ENCODE results near the gene ARHGAP19. TPM values are rescaled to one million over a fixed set of nuclear protein-coding genes. Genes with fewer than 3 reads are reported as not detected.
"Not testable (repeated sequence)": the region's sequence is repeated elsewhere in the genome, so short reads cannot be mapped to it uniquely, and the experiment has no call there.

ARHGAP19 gene
- total RNA-seq, 1 donor = 7.8 TPM

DNA sequence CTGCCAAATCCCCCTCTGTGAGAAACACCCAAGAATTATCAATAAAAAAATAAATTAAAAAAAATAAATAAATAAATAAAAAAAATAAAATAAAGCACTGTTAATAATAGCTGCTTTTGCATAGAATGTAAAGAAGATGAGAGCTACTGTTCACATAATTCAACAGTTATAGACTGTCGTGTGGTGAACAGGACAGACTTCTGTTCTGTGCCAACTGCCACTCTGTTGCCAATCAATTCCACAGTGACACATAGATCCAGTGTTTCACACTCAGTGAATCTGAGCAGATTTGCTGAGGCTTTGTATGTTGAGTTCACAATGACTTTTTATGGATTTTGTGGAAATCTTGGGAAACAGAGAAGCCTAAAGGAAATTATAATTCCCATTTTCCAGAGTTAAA, 14.9 kb downstream of the ARHGAP19 start:
- Histone ChIP-seq H3K27me3 (ENCODE audit: insufficient read depth, low read length) (no peaks in the 10 kb centered on the region), H3K4me1 (ENCODE audit: insufficient read depth, low read length) (peaks cover 21% of the 10 kb centered on the region), H3K4me3 (ENCODE audit: low read length) (no peak overlapping the region), H3K9me3 (ENCODE audit: low read depth, low read length) (no peaks in the 10 kb centered on the region)

DNA sequence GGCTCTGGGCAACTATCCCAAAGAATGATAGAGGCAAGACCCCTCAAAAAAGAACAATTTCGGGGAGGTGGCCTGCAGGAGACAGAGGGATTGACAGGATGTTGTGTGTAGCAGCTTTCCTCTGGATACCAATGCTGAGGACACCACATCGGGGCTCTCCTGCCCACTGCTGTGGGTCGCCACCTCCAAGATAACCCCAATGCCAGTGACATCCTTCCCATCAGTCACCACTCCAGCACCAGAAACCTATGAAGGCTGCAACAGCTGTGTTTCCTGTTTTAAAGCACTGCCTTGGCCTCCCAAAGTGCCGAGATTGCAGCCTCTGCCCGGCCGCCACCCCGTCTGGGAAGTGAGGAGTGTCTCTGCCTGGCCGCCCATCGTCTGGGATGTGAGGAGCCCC, 17.6 kb downstream of the ARHGAP19 start:
- Histone ChIP-seq H3K9me3 (ENCODE audit: low read depth, low read length) (no peaks in the 10 kb centered on the region), H3K4me1 (ENCODE audit: insufficient read depth, low read length) (peaks cover 21% of the 10 kb centered on the region), H3K4me3 (ENCODE audit: low read length) (no peak overlapping the region)

DNA sequence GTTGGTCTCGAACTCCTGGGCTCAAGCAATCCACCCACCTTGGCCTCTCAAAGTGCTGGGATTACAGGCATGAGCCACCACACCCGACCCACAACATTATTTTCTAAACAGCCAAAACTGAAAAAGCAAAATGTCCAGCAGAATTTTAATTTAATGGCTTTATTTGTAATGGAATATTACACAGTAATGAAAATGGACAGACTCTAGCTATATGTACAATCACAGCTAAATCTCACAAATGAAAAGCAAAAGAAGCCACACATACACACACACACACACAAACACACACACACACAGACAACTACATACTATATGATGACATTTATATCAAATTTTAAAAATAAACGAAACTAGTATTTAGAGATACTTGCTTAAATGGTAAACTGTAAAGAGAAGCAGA, 18.7 kb downstream of the ARHGAP19 start:
- H3K4me3 ChIP-seq (ENCODE audit: low read length) = no peak overlapping the region
- H3K27me3 ChIP-seq (ENCODE audit: insufficient read depth, low read length) = no peaks in the 10 kb centered on the region
- no peaks in the 10 kb centered on the region for H3K9me3 ChIP-seq (ENCODE audit: low read depth, low read length)
- peaks cover 11% of the 10 kb centered on the region for H3K4me1 ChIP-seq (ENCODE audit: insufficient read depth, low read length)

More for the DNA sequence above, 17.6 kb downstream of the ARHGAP19 start:
- H3K27me3 ChIP-seq (ENCODE audit: insufficient read depth, low read length) = no peaks in the 10 kb centered on the region

DNA sequence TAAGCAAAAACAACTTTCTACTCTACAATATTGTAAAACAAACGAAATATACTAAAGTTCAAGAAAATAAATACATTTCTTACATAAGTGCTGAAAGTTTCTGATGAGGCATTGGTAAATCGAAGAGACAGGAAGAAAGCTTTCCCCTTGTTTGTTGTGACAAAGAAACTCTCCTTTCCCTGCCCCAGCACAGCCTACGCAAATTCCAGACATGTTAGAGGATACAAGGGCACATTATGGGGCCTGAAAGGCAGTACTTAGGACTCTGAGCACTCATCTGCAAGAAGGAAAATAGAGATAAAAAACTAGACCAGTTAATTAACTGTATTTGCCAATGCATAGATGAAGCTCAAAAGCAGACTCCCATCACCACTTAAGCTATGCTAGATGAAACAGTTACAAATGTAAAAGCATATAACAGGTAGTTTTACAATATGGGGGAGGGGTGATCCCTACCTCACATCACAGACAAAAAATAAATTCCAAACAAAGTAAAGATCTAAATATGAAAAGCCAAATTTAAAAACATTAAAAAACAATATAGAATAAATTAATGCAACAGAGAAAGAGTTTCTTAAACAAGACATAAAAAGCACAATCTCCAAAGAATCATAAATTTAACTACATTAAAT, 21.8 kb downstream of the ARHGAP19 start:
- H3K4me3 ChIP-seq (ENCODE audit: low read length) = no peak overlapping the region
- H3K27me3 ChIP-seq (ENCODE audit: insufficient read depth, low read length) = no peaks in the 10 kb centered on the region
- no peaks in the 10 kb centered on the region for H3K4me1 ChIP-seq (ENCODE audit: insufficient read depth, low read length)
- H3K9me3 ChIP-seq (ENCODE audit: low read depth, low read length) = no peaks in the 10 kb centered on the region

DNA sequence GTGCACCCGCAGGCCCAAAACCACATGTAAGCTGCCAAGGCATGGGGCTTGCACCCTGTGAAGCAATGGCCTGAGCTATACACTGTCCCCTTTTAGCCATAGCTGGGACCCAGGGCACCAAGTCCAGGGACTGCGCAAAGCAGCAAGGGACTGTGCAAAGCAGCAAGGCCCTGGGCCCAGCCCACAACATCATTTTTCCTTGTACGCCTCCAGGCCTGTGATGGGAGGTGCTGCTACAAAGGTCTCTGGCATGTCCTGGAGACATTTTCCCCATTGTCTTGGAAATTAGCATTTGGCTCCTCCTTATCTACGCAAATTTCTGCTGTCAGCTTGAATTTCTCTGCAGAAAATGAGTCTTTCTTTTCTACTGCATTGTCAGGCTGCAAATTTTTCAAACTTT, 24.8 kb downstream of the ARHGAP19 start:
- H3K9me3 ChIP-seq (ENCODE audit: low read depth, low read length) = no peaks in the 10 kb centered on the region
- no peak overlapping the region for H3K4me3 ChIP-seq (ENCODE audit: low read length)
- no peaks in the 10 kb centered on the region for H3K27me3 ChIP-seq (ENCODE audit: insufficient read depth, low read length)
- no peaks in the 10 kb centered on the region for H3K4me1 ChIP-seq (ENCODE audit: insufficient read depth, low read length)

DNA sequence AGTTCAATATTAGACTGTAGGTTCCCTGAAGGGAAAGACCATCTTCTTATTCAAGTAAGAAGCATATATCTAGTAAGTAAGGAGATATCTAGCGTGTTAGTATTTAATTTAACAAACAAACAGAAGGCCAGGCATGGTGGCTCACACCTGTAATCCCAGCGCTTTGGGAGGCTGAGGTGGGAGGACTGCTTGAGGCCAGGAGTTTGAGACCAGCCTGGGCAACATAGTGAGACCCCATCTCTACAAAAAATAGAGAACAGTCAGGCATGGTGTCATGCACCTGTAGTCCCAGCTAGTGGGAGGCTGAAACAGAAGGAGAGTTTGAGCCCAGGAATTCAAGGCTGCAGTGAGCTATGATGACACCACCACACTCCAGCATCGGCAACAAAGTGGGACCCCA, 27.3 kb downstream of the ARHGAP19 start:
- H3K9me3 ChIP-seq (ENCODE audit: low read depth, low read length); H3K4me3 ChIP-seq (ENCODE audit: low read length); H3K27me3 ChIP-seq (ENCODE audit: insufficient read depth, low read length); H3K4me1 ChIP-seq (ENCODE audit: insufficient read depth, low read length): not testable (repeated sequence)

DNA sequence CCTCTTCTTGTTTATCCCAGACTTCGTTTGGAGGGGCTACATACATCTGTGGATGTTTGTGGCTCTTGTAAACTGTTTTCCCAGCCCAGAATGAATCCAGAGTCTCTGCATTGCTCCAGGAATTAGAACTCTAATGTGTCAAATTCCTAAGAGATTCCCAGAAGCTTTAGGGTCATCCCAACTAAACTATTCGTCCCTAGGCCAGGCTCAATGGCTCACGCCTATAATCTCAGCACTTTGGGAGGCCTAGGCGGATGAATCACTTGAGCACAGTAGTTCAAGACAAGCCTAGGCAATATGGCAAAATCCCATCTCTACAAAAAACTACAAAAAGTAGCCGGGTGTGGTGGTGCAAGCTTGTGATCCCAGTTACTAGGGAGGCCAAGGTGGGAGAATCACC, 28.5 kb downstream of the ARHGAP19 start:
- Histone ChIP-seq H3K4me1 (ENCODE audit: insufficient read depth, low read length) (no peaks in the 10 kb centered on the region), H3K9me3 (ENCODE audit: low read depth, low read length) (no peaks in the 10 kb centered on the region), H3K27me3 (ENCODE audit: insufficient read depth, low read length) (no peaks in the 10 kb centered on the region), H3K4me3 (ENCODE audit: low read length) (no peak overlapping the region)

DNA sequence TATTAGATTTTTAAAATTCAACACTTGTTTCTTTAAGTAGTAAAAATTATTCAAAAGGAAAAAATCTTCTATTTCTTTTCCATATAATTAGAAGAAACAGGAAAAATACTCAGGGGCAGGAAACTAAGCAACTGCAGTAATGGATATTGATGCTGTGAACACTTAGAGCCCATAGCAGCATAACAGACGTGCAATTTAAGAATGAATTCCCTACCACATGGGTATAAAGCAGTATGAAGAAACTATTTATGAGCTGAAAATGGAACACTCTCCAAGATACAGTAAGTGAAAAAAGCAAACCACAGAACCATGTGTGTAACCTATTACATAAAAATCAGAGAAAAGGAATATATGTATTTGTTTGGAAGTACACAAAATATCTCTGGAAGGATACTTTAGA, 30.8 kb downstream of the ARHGAP19 start:
- Histone ChIP-seq H3K27me3 (ENCODE audit: insufficient read depth, low read length) (no peaks in the 10 kb centered on the region), H3K4me1 (ENCODE audit: insufficient read depth, low read length) (no peaks in the 10 kb centered on the region), H3K9me3 (ENCODE audit: low read depth, low read length) (no peaks in the 10 kb centered on the region), H3K4me3 (ENCODE audit: low read length) (no peak overlapping the region)

DNA sequence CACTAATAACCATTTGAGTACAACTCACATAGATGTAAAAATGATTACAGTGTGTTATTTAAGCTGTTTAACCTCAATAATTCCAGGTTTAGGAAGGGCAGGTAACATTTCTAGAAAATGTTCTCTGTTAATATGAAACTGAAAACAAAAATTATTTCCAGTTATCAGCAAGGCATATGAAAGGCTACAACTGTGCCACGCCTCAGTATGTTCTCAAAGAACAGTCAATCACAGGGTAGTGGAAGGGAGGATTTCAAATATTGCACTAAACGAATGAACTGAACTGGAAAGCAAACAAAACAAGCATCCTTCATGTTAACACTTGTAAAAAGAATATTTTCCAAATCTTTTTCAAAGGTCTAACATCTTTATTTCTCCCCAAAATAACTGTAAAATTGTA, 31.3 kb downstream of the ARHGAP19 start:
- H3K27me3 ChIP-seq (ENCODE audit: insufficient read depth, low read length) = no peaks in the 10 kb centered on the region
- H3K4me1 ChIP-seq (ENCODE audit: insufficient read depth, low read length) = no peaks in the 10 kb centered on the region
- H3K9me3 ChIP-seq (ENCODE audit: low read depth, low read length) = no peaks in the 10 kb centered on the region
- H3K4me3 ChIP-seq (ENCODE audit: low read length) = no peak overlapping the region

DNA sequence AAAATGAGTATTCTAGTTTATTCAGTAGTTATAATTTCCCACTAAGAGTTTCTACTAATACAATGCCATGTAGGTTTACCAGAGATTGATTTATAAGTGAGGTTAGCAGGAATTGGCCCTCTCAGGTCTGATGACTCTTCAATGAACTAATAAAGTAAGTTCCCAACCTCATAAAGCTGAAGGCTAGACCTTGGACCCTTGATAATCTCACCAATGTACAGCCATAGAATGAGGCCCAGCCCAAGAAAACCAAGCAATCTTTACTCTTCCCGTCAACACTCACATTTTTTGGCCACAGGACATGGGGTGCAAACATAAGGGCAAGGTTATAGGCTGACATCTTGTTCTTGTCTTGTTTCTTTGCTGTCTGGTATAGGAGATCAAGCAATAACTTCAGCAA, 33.3 kb downstream of the ARHGAP19 start:
- no peaks in the 10 kb centered on the region for H3K9me3 ChIP-seq (ENCODE audit: low read depth, low read length)
- H3K27me3 ChIP-seq (ENCODE audit: insufficient read depth, low read length) = no peaks in the 10 kb centered on the region
- H3K4me3 ChIP-seq (ENCODE audit: low read length) = no peak overlapping the region
- no peaks in the 10 kb centered on the region for H3K4me1 ChIP-seq (ENCODE audit: insufficient read depth, low read length)

DNA sequence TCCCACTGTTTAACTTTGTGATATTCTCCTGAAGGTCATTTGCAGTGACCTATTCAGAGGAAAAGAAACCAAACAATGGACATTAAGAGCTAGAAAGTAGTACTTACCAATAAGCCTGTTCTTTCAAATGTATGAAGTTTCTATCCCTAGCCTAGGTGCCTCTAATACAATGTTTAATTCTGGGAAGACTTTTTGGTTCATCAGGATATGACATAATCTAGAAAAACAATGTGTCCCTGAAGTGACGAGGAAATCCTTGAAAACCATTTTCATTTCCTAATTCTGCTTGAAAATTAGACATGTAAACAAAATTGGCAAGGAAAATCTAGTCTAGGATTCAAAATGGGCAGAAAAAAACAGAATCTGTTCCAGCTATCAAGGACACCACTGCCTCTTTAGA, 36.1 kb downstream of the ARHGAP19 start:
- H3K4me3 ChIP-seq (ENCODE audit: low read length) = no peak overlapping the region
- H3K27me3 ChIP-seq (ENCODE audit: insufficient read depth, low read length) = no peaks in the 10 kb centered on the region
- no peaks in the 10 kb centered on the region for H3K4me1 ChIP-seq (ENCODE audit: insufficient read depth, low read length)
- H3K9me3 ChIP-seq (ENCODE audit: low read depth, low read length) = no peaks in the 10 kb centered on the region

DNA sequence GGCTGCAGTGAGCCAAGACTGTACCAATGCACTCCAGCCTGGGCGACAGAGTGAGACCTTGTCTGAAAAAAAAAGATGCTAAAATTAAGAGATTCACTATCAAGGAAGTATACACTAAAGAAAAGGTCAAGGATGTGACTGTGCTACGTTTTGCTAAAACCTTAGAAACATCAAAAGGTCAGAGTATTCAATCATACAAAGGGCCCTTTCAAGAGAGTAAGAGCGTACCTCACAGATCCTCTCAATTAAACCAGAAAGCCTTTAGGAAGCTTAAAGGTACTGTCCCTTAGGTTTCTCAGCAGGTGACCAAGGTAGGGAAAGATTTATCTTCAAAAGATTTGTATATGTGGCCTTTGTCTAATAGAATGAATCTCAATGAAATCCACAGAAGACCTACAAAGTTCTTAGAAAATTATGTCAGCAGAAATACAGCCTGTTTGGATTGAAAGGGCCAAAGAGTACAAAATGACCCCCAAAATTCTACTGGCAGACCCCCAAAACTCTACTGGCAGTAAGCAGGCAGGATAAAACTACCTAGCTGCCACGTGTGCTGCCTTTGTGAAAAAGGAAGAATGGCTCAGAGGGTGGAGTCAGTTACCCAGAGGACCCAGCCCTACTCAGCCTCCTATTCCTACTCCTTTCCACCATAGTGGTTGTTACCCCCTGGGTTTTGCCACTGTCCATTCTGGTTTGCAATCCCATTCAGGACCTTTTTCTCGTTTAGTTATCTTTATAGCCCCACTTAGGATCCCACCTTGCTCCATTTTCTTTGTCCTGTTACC, 36.7 kb downstream of the ARHGAP19 start:
- Histone ChIP-seq H3K27me3 (ENCODE audit: insufficient read depth, low read length) (no peaks in the 10 kb centered on the region), H3K9me3 (ENCODE audit: low read depth, low read length) (no peaks in the 10 kb centered on the region), H3K4me3 (ENCODE audit: low read length) (no peak overlapping the region), H3K4me1 (ENCODE audit: insufficient read depth, low read length) (no peaks in the 10 kb centered on the region)

DNA sequence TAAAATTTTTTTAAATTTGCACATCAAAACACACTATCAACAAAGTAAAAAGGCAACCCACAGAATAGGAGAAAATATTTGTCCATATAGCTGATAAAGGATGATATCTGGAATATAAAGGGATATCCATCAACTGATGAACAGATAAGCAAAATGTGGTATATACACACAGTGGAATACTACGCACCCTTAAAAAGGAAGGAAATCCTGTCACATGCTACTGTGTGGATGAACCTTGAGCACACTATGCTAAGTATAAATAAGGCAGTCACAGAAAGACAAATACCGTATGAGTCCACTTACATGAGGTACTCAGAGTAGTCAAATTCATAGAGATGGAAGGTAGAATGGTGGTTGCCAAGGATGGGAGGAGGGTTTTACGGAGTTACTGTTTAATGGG, 37.7 kb downstream of the ARHGAP19 start:
- H3K27me3 ChIP-seq (ENCODE audit: insufficient read depth, low read length) = no peaks in the 10 kb centered on the region
- no peaks in the 10 kb centered on the region for H3K9me3 ChIP-seq (ENCODE audit: low read depth, low read length)
- H3K4me1 ChIP-seq (ENCODE audit: insufficient read depth, low read length) = no peaks in the 10 kb centered on the region
- no peak overlapping the region for H3K4me3 ChIP-seq (ENCODE audit: low read length)

DNA sequence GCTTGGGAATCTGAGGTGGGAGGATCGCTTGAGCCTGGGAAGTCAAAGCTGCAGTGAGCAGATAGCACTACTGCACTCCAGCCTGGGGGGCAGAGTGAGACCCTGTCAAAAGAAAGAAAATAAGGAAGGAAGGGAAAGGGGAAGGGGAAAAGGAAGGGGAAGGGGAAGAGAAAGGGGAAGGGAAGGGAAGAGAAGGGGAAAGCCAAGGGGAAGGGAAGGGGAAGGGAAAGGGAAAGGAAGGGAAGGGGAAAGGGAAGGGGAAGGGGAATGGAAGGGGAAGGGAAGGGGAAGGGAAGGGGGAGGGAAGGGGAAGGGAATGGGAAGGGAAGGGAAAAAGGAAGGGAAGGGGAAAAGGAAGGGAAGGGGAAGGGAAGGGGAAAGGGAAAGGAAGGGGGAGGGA, 41.5 kb downstream of the ARHGAP19 start:
- Histone ChIP-seq H3K9me3 (ENCODE audit: low read depth, low read length) (no peaks in the 10 kb centered on the region), H3K4me3 (ENCODE audit: low read length) (no peak overlapping the region), H3K27me3 (ENCODE audit: insufficient read depth, low read length) (no peaks in the 10 kb centered on the region), H3K4me1 (ENCODE audit: insufficient read depth, low read length) (no peaks in the 10 kb centered on the region)

DNA sequence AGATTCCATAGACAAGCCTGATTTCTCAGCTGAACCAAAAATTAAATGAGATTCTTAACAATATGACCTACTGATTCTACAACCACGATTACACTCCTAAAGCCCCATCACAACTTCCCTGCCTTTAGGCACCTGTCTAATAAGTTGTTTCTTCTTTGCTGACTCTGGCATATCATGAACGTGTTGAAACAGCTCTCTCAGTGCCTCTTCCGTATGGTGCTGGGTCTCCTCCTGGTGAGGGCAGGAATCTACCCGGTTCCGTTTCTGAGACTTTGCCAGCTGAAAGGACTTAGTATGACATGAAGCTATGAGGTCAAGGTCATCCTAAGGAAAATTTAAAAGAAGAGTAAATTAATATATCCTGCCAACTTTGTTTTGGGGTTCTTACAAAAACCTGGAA, 48.6 kb downstream of the ARHGAP19 start:
- H3K27me3 ChIP-seq (ENCODE audit: insufficient read depth, low read length) = no peaks in the 10 kb centered on the region
- H3K9me3 ChIP-seq (ENCODE audit: low read depth, low read length) = no peaks in the 10 kb centered on the region
- H3K4me3 ChIP-seq (ENCODE audit: low read length) = no peak overlapping the region
- H3K4me1 ChIP-seq (ENCODE audit: insufficient read depth, low read length) = no peaks in the 10 kb centered on the region

DNA sequence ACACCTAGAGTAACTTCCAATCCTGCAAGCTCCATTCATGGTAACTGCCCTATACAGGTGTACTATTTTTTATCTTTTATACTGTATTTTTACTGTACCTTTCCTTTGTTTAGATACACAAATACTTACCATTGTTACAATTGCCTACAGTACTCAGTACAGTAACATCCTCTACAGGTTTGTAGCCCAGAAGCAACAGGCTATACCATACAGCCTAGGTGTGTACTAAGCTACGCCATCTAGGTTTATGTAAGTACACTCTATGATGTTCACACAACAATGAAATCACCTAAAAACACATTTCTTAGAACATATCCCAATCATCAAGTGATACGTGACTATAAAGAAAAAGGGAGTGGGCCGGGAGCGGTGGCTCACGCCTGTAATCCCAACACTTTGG, 53.6 kb downstream of the ARHGAP19 start:
- H3K4me3 ChIP-seq (ENCODE audit: low read length) = no peak overlapping the region
- H3K9me3 ChIP-seq (ENCODE audit: low read depth, low read length) = no peaks in the 10 kb centered on the region

More for the DNA sequence above, 53.6 kb downstream of the ARHGAP19 start:
- no peaks in the 10 kb centered on the region for H3K4me1 ChIP-seq (ENCODE audit: insufficient read depth, low read length)
- no peaks in the 10 kb centered on the region for H3K27me3 ChIP-seq (ENCODE audit: insufficient read depth, low read length)
